ENCODE results near the gene USP25. TPM values are rescaled to one million over a fixed set of nuclear protein-coding genes. Genes with fewer than 3 reads are reported as not detected.

USP25 gene
- total RNA-seq, 5 donors from 2014 or later (not counting 1 experiment from before 2014, with no cell fraction given), result 59.8 to 74.2 (median 61.9) TPM

DNA sequence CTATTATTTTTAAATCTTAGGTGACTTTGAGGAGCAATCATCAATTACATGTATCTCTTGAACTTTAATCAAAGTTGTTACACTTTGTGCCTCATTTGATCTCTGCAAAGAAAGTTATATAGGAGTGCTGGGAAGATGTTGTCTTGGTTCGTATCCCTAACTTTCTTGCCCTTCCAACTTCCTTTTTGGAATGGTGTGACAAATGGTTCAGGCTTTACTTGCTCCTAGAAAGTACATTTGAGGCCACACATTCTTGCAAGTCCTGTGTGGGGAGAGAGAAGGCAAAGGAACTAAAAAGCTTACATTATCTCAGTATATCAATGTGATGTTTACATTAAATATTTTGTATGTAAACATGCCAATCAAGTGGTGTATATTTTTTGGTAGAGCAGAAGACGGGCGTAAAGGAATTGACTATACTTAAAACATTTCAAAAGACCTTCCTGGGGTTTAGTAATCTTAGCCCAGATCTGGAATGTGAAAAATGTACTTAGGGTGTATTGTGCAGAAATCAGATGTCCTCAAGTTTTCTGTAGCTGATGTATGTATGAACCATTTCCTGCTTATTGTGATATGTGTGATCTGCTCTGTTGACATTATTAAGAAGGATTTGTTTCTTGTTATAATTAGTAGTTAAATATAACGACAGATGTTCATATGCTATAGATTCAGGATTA is 59.2 kb downstream of the USP25 start:
- H3K27me3 Mint-ChIP-seq, result no peaks in the 10 kb centered on the region
- peaks cover 42 to 59% (median 45%) of the 10 kb centered on the region in 3 donors for H3K4me1 Mint-ChIP-seq
- ChIA-PET POLR2A (interaction anchor here in 1 of 2 donors (0.6 to 0.7 kb wide), 2 partner anchors 18 to 57 kb away, joined by 3 to 4 read pairs; no protein-coding TSS in a partner anchor), CTCF (no interaction called here)
- H3K27ac Mint-ChIP-seq, result peak overlapping the region in 1 of 2 donors; percentile 6
- DNase-seq (no peak), ATAC-seq (replicated peaks in 1 of 4) (no peak)
- WGBS (ENCODE audit: insufficient coverage), result no CpG with 5 or more reads among the region's 4 CpGs
- Histone ChIP-seq H3K36me3 (ENCODE audit: control insufficient read depth in 2 of 2, extremely low read depth in 1 of 2, insufficient read depth in 1 of 2, low read length in 1 of 2) (no peaks in the 10 kb centered on the region), H3K27me3 (replicated peaks in 1 of 2; ENCODE audit: control insufficient read depth in 2 of 2, extremely low read depth in 1 of 2, insufficient read depth in 2 of 2, low read length in 1 of 2) (no peaks in the 10 kb centered on the region), H3K27ac (ENCODE audit: low read length) (no peak overlapping the region), H3K4me3 (ENCODE audit: control insufficient read depth in 1 of 2, extremely low read depth in 1 of 2, low read length in 1 of 2) (no peak overlapping the region), H3K4me1 (ENCODE audit: control insufficient read depth in 1 of 2, extremely low read depth in 1 of 2, insufficient read depth in 2 of 2, low read length in 2 of 2) (peaks cover 0 to 5% of the 10 kb centered on the region in 2 experiments), H3K9me3 (no peaks in the 10 kb centered on the region)
- H3K36me3 Mint-ChIP-seq, result peaks cover 39% of the 10 kb centered on the region
- H3K4me3 Mint-ChIP-seq, result no peak overlapping the region
- peaks cover 0 to 5% (median 0%) of the 10 kb centered on the region in 3 donors for H3K9me3 Mint-ChIP-seq

- Mint-ChIP-seq H3K27me3 (no peaks in the 10 kb centered on the region), H3K9me3 (no peaks in the 10 kb centered on the region), H3K4me1 (peaks cover 61 to 74% (median 67%) of the 10 kb centered on the region in 3 donors), H3K27ac (no peak overlapping the region), H3K36me3 (peaks cover 43% of the 10 kb centered on the region), H3K4me3 (no peak overlapping the region)
- Histone ChIP-seq H3K4me1 (ENCODE audit: control insufficient read depth in 1 of 2, extremely low read depth in 1 of 2, insufficient read depth in 2 of 2, low read length in 2 of 2) (peaks cover 0 to 2% of the 10 kb centered on the region in 2 experiments), H3K36me3 (ENCODE audit: control insufficient read depth in 2 of 2, extremely low read depth in 1 of 2, insufficient read depth in 1 of 2, low read length in 1 of 2) (no peaks in the 10 kb centered on the region), H3K9me3 (no peaks in the 10 kb centered on the region), H3K4me3 (ENCODE audit: control insufficient read depth in 1 of 2, extremely low read depth in 1 of 2, low read length in 1 of 2) (no peak overlapping the region), H3K27me3 (replicated peaks in 1 of 2; ENCODE audit: control insufficient read depth in 2 of 2, extremely low read depth in 1 of 2, insufficient read depth in 2 of 2, low read length in 1 of 2) (no peaks in the 10 kb centered on the region), H3K27ac (ENCODE audit: low read length) (no peak overlapping the region)
- DNase-seq (no peak), ATAC-seq (replicated peaks in 1 of 4) (no peak)
- ChIA-PET CTCF (interaction anchor here (0.6 to 1.1 kb wide), 3 partner anchors 14 to 57 kb away, joined by 3 to 4 read pairs (median 4); no protein-coding TSS in a partner anchor), POLR2A (interaction anchor here (0.5 to 1.0 kb wide), 5 partner anchors 11 to 721 kb away, joined by 3 to 5 read pairs (median 4); no protein-coding TSS in a partner anchor)
Measured at GRCh38 chr21:15793109-15793508, 63.3 kb downstream of the USP25 start.

DNA sequence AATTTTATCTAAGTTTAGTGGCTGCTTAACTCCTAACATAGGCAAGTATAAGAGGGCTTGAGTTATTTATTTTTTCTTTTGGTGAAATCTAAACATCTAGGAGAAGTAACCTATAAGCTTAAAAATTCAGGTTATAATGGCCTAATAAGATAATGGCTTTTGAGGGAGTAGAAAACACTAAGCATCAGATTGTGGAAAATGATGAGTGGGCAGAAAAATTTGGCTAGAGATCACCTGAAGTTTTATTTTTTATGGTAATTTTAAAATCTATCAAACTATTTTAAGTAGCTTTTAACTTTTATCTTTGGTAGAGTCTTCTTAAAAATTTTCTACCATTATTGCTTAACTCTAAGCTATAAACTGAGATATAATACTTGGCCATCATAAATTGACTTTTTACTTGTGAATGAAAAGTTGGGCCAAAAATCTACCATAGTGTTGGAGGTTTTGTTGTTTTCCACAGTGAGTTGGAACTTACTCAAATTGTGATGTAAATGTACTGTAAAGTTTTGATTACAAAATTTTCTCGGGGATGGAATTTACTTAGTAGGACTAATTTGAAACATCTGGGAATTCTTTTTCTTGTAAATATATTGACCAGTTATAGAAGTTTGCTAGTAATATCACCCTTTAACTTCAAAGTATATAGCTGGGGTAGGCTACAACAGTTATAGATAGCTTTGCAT is 63.9 kb downstream of the USP25 start:
- peak overlapping the region; percentile 2 to 30 for H3K27ac Mint-ChIP-seq
- no peak overlapping the region for H3K27ac ChIP-seq (ENCODE audit: low read length)
- peaks cover 41% of the 10 kb centered on the region for H3K36me3 Mint-ChIP-seq
- H3K9me3 ChIP-seq, result no peaks in the 10 kb centered on the region
- H3K36me3 ChIP-seq (ENCODE audit: control insufficient read depth in 2 of 2, extremely low read depth in 1 of 2, insufficient read depth in 1 of 2, low read length in 1 of 2), result no peaks in the 10 kb centered on the region
- H3K27me3 ChIP-seq (replicated peaks in 1 of 2; ENCODE audit: control insufficient read depth in 2 of 2, extremely low read depth in 1 of 2, insufficient read depth in 2 of 2, low read length in 1 of 2), result no peaks in the 10 kb centered on the region
- H3K4me3 ChIP-seq (ENCODE audit: control insufficient read depth in 1 of 2, extremely low read depth in 1 of 2, low read length in 1 of 2), result no peak overlapping the region
- DNase-seq (no peak), ATAC-seq (replicated peaks in 1 of 4) (no peak)
- no peaks in the 10 kb centered on the region for H3K27me3 Mint-ChIP-seq
- POLR2A ChIA-PET, result interaction anchor here (0.6 to 1.0 kb wide), 6 partner anchors 12 to 1783 kb away, joined by 3 to 5 read pairs (median 4); no protein-coding TSS in a partner anchor
- CTCF ChIA-PET, result interaction anchor here (0.6 to 1.1 kb wide), 3 partner anchors 13 to 57 kb away, joined by 3 to 4 read pairs (median 4); no protein-coding TSS in a partner anchor
- H3K9me3 Mint-ChIP-seq, result no peaks in the 10 kb centered on the region
- no CpG with 5 or more reads among the region's 1 CpG for WGBS (ENCODE audit: insufficient coverage)
- peaks cover 63 to 74% (median 68%) of the 10 kb centered on the region in 3 donors for H3K4me1 Mint-ChIP-seq
- H3K4me1 ChIP-seq (ENCODE audit: control insufficient read depth in 1 of 2, extremely low read depth in 1 of 2, insufficient read depth in 2 of 2, low read length in 2 of 2), result peaks cover 0 to 2% of the 10 kb centered on the region in 2 experiments
- H3K4me3 Mint-ChIP-seq, result no peak overlapping the region

DNA sequence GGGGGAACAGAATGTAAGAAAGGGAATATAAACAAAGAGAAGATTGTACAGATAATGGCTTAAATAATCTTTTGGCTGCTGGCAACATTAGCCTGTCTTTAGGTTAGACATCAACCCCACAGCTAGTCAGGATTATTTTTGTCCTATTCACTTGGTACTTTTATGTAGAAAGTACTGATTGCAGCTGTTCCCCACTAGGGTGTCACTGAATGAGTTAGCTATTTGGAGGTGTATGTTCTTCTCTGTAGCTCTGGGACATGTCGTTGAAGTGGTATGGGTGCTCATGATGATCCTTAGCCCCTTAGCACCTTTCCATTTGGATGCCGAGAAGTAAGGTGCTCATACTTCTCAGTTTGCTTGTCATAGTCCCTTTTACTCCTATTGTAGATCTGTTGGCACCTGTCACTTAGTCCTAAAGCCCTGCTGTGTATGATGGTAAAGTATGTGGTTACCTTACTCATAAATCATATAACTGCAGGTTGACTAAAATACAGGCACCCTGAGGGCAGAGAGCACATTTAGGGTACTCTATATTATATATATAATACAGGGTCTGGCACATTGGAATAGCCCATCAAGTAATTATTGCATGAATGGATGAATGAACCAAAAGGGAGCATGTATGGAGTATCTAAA is 64.6 kb downstream of the USP25 start:
- POLR2A ChIA-PET, result interaction anchor here (0.6 to 0.7 kb wide), 2 partner anchors 30 to 1784 kb away, joined by 3 to 4 read pairs; no protein-coding TSS in a partner anchor
- H3K36me3 ChIP-seq (ENCODE audit: control insufficient read depth in 2 of 2, extremely low read depth in 1 of 2, insufficient read depth in 1 of 2, low read length in 1 of 2), result no peaks in the 10 kb centered on the region
- Mint-ChIP-seq H3K27me3 (no peaks in the 10 kb centered on the region), H3K9me3 (no peaks in the 10 kb centered on the region), H3K4me1 (peaks cover 57 to 73% (median 64%) of the 10 kb centered on the region in 3 donors), H3K27ac (peak overlapping the region in 1 of 2 donors; percentile 2), H3K4me3 (no peak overlapping the region), H3K36me3 (peaks cover 44% of the 10 kb centered on the region)
- CTCF ChIA-PET, result interaction anchor here in 1 of 2 donors (1.0 kb wide), 1 partner anchor 31 kb away, joined by 3 read pairs; no protein-coding TSS in a partner anchor
- H3K27me3 ChIP-seq (replicated peaks in 1 of 2; ENCODE audit: control insufficient read depth in 2 of 2, extremely low read depth in 1 of 2, insufficient read depth in 2 of 2, low read length in 1 of 2), result no peaks in the 10 kb centered on the region
- no peak overlapping the region for H3K4me3 ChIP-seq (ENCODE audit: control insufficient read depth in 1 of 2, extremely low read depth in 1 of 2, low read length in 1 of 2)
- no peaks in the 10 kb centered on the region for H3K9me3 ChIP-seq
- H3K4me1 ChIP-seq (ENCODE audit: control insufficient read depth in 1 of 2, extremely low read depth in 1 of 2, insufficient read depth in 2 of 2, low read length in 2 of 2), result peaks cover 0 to 2% of the 10 kb centered on the region in 2 experiments
- no peak overlapping the region for H3K27ac ChIP-seq (ENCODE audit: low read length)
- DNase-seq (no peak), ATAC-seq (replicated peaks in 1 of 4) (no peak)
- WGBS (ENCODE audit: insufficient coverage), result no CpG with 5 or more reads among the region's 2 CpGs

DNA sequence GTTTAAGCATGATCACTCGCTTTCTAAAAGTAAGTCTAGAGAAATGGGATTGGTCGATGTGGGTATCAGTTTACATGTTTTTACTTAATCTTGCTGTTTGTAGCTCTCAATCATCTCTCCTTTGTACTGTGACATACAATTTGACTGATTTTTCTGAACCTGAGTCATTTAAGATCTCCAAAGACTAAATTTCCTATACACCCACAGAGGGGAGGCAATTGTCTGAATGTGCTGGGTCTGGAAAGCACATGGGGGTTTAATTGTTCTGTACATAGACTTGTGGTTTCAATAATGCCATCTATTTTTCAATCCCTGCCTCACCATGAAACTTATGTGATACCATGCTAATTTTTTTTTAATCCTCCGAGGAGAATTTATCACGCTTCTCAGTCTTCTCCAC is 65.8 kb downstream of the USP25 start:
- Mint-ChIP-seq H3K9me3 (no peaks in the 10 kb centered on the region), H3K36me3 (peaks cover 48% of the 10 kb centered on the region), H3K4me1 (peaks cover 55 to 66% (median 60%) of the 10 kb centered on the region in 3 donors), H3K27ac (peak overlapping the region; percentile 46 to 63), H3K4me3 (no peak overlapping the region), H3K27me3 (no peaks in the 10 kb centered on the region)
- H3K27ac ChIP-seq (ENCODE audit: low read length), result no peak overlapping the region
- no peaks in the 10 kb centered on the region for H3K9me3 ChIP-seq
- no peaks in the 10 kb centered on the region for H3K27me3 ChIP-seq (replicated peaks in 1 of 2; ENCODE audit: control insufficient read depth in 2 of 2, extremely low read depth in 1 of 2, insufficient read depth in 2 of 2, low read length in 1 of 2)
- no peak overlapping the region for H3K4me3 ChIP-seq (ENCODE audit: control insufficient read depth in 1 of 2, extremely low read depth in 1 of 2, low read length in 1 of 2)
- ChIA-PET CTCF (interaction anchor here in 1 of 2 donors (0.6 kb wide), 1 partner anchor 618 kb away, joined by 10 read pairs; no protein-coding TSS in a partner anchor), POLR2A (no interaction called here)
- ATAC-seq (replicated peaks in 1 of 4) (no peak), DNase-seq (no peak)
- 68% methylated on average over 2 of the region's 4 CpGs for WGBS (ENCODE audit: insufficient coverage)
- H3K36me3 ChIP-seq (ENCODE audit: control insufficient read depth in 2 of 2, extremely low read depth in 1 of 2, insufficient read depth in 1 of 2, low read length in 1 of 2), result no peaks in the 10 kb centered on the region
- peaks cover 0 to 2% of the 10 kb centered on the region in 2 experiments for H3K4me1 ChIP-seq (ENCODE audit: control insufficient read depth in 1 of 2, extremely low read depth in 1 of 2, insufficient read depth in 2 of 2, low read length in 2 of 2)

All from T-cell (primary cell).